H9 (cell line): ENCODE data around the gene KLK11. TPM values are rescaled to one million over a fixed set of nuclear protein-coding genes. Genes with fewer than 3 reads are reported as not detected.

Experiments
- DNase-seq: peaks from one replicate; pipeline ENCODE4 v3.0.0-alpha.2; 2017
- H2AFZ ChIP-seq: one replicate; pipeline ENCODE4 v1.6.1; 2013; ENCODE audit warnings: mild to moderate bottlenecking, low read length, control low read depth, moderate library complexity
- H2AK5ac ChIP-seq: 2 replicates; pipeline ENCODE4 v1.6.1; 2013; ENCODE audit warnings: low read length, control low read depth, mixed read lengths; ENCODE audit not compliant: insufficient read length
- H2BK120ac ChIP-seq: one replicate; pipeline ENCODE4 v1.6.1; 2013; ENCODE audit warnings: low read depth, mild to moderate bottlenecking, low read length, control low read depth, inconsistent platforms; ENCODE audit not compliant: poor library complexity, severe bottlenecking
- H2BK12ac ChIP-seq: 2 replicates; pipeline ENCODE4 v1.6.1; 2013; ENCODE audit warnings: low read length, control low read depth, mixed read lengths, low read depth; ENCODE audit not compliant: insufficient read length
- H2BK15ac ChIP-seq: 2 replicates; pipeline ENCODE4 v1.6.1; 2013; ENCODE audit warnings: low read depth, low read length, control low read depth
- H2BK20ac ChIP-seq: one replicate; pipeline ENCODE4 v1.6.1; 2013; ENCODE audit warnings: low read depth, mild to moderate bottlenecking, low read length, control low read depth, inconsistent platforms; ENCODE audit not compliant: poor library complexity, severe bottlenecking
- H2BK5ac ChIP-seq: 2 replicates; pipeline ENCODE4 v1.6.1; 2013; ENCODE audit warnings: low read length, control low read depth, mixed read lengths; ENCODE audit not compliant: insufficient read length
- H3K14ac ChIP-seq: 2 replicates; pipeline ENCODE4 v1.6.1; 2013; ENCODE audit warnings: low read length, control low read depth; ENCODE audit not compliant: insufficient read depth
- H3K18ac ChIP-seq: 2 replicates; pipeline ENCODE4 v1.6.1; 2013; ENCODE audit warnings: low read depth, mild to moderate bottlenecking, mixed read lengths, low read length, control low read depth; ENCODE audit not compliant: insufficient read length
- H3K23ac ChIP-seq: 2 replicates; pipeline ENCODE4 v1.6.1; 2013; ENCODE audit warnings: low read length, control low read depth, mixed read lengths, low read depth; ENCODE audit not compliant: insufficient read length
- H3K23me2 ChIP-seq: 2 replicates; pipeline ENCODE4 v1.6.1; 2013; ENCODE audit warnings: low read depth, mild to moderate bottlenecking, mixed read lengths, low read length, control low read depth; ENCODE audit not compliant: insufficient read length, poor library complexity, severe bottlenecking
- H3K27ac ChIP-seq: 2 replicates; pipeline ENCODE4 v1.5.1; 2013; ENCODE audit warnings: low read length, control low read depth, mixed read lengths, low read depth; ENCODE audit not compliant: insufficient read length
- H3K27me3 ChIP-seq: 2 replicates; pipeline ENCODE4 v1.6.1; 2013; ENCODE audit warnings: low read length, control low read depth, inconsistent platforms; ENCODE audit not compliant: insufficient read depth
- H3K4ac ChIP-seq: 2 replicates; pipeline ENCODE4 v1.6.1; 2013; ENCODE audit warnings: low read depth, mild to moderate bottlenecking, control low read depth, inconsistent platforms, low read length, moderate library complexity
- H3K4me1 ChIP-seq: 2 replicates; pipeline ENCODE4 v1.6.1; 2013; ENCODE audit warnings: low read length, control low read depth, inconsistent platforms; ENCODE audit not compliant: insufficient read depth
- H3K4me2 ChIP-seq: 2 replicates; pipeline ENCODE4 v1.6.1; 2013; ENCODE audit warnings: low read length, control low read depth, mixed read lengths; ENCODE audit not compliant: insufficient read length, insufficient read depth
- H3K56ac ChIP-seq: 2 replicates; pipeline ENCODE4 v1.6.1; 2013; ENCODE audit warnings: low read depth, mild to moderate bottlenecking, mixed read lengths, low read length, control low read depth; ENCODE audit not compliant: insufficient read length
- H3K79me1 ChIP-seq: 2 replicates; pipeline ENCODE4 v1.6.1; 2013; ENCODE audit warnings: low read depth, mild to moderate bottlenecking, moderate library complexity, low read length, control low read depth, inconsistent platforms; ENCODE audit not compliant: insufficient read depth, poor library complexity, severe bottlenecking
- H3K79me2 ChIP-seq: 2 replicates; pipeline ENCODE4 v1.6.1; 2013; ENCODE audit warnings: low read length, control low read depth, inconsistent platforms; ENCODE audit not compliant: insufficient read depth
- H3K9ac ChIP-seq: 2 replicates; pipeline ENCODE4 v1.6.1; 2013; ENCODE audit warnings: low read length, control low read depth, mixed read lengths; ENCODE audit not compliant: insufficient read length; ENCODE audit errors: extremely low read depth
- H3K9me3 ChIP-seq: one replicate; pipeline ENCODE4 v1.6.1; 2013; ENCODE audit warnings: low read depth, low read length, inconsistent platforms; ENCODE audit not compliant: control insufficient read depth
- H3T11ph ChIP-seq: one replicate; pipeline ENCODE4 v1.6.1; 2013; ENCODE audit warnings: mild to moderate bottlenecking, low read length, control low read depth, inconsistent platforms
- H4K20me1 ChIP-seq: one replicate; pipeline ENCODE4 v1.6.1; 2013; ENCODE audit not compliant: control insufficient read depth, insufficient read length, insufficient read depth
- H4K5ac ChIP-seq: 2 replicates; pipeline ENCODE4 v1.6.1; 2013; ENCODE audit warnings: low read depth, mild to moderate bottlenecking, mixed read lengths, low read length, control low read depth; ENCODE audit not compliant: insufficient read length
- H4K8ac ChIP-seq: replicated peaks from 2 replicates; pipeline ENCODE4 v1.6.1; 2013; ENCODE audit warnings: low read length, control low read depth, mixed read lengths, low read depth; ENCODE audit not compliant: insufficient read length
- H4K91ac ChIP-seq: 2 replicates; pipeline ENCODE4 v1.6.1; 2013; ENCODE audit warnings: low read depth, mild to moderate bottlenecking, moderate library complexity, mixed read lengths, low read length, control low read depth; ENCODE audit not compliant: insufficient read length
- H3K27ac Mint-ChIP-seq, 3 experiments: 2 replicates in 2 of 3; 3 replicates in 1 of 3; pipeline ENCODE4 v1.8.0; 2020 to 2021; ENCODE audit warnings: mixed read lengths in 3 of 3, mild to moderate bottlenecking in 1 of 3, moderate library complexity in 1 of 3
- H3K27me3 Mint-ChIP-seq: 2 replicates; pipeline ENCODE4 v1.8.0; 2021; ENCODE audit warnings: low read depth, mild to moderate bottlenecking, moderate library complexity, mixed read lengths
- H3K36me3 Mint-ChIP-seq, 3 experiments: 2 replicates in 2 of 3; 3 replicates in 1 of 3; pipeline ENCODE4 v1.8.0; 2020 to 2021; ENCODE audit warnings: low read depth in 3 of 3, mixed read lengths in 3 of 3; ENCODE audit not compliant: insufficient read depth in 1 of 3
- H3K4me1 Mint-ChIP-seq, 2 experiments: 2 replicates each; pipeline ENCODE4 v1.8.0; 2020; ENCODE audit warnings: mixed read lengths in 2 of 2
- H3K4me3 Mint-ChIP-seq, 2 experiments: 2 replicates in 1 of 2; 3 replicates in 1 of 2; pipeline ENCODE4 v1.8.0; 2020 to 2021; ENCODE audit warnings: mild to moderate bottlenecking in 2 of 2, mixed read lengths in 2 of 2, moderate library complexity in 1 of 2
- H3K9me3 Mint-ChIP-seq, 2 experiments: 2 replicates in 1 of 2; 3 replicates in 1 of 2; pipeline ENCODE4 v1.8.0; 2020; ENCODE audit warnings: mild to moderate bottlenecking in 2 of 2, mixed read lengths in 2 of 2, moderate library complexity in 1 of 2
- CTCF ChIP-seq: fragments of 200-600 bp; sonication (generic); conservative IDR thresholded peaks from 3 replicates; pipeline ENCODE4 v1.8.0; 2021; ENCODE audit warnings: antibody characterized with exemption, mild to moderate bottlenecking
- WGBS: extraction: QIAGEN DNeasy Blood & Tissue Kit; methylation state at CpG from one replicate; pipeline ENCODE4 v1.1.7; 2013; ENCODE audit warnings: missing lambda C conversion rate, low lambda C conversion rate, mixed read lengths; ENCODE audit not compliant: insufficient read length; ENCODE audit errors: extremely low coverage; 5-methylcytosine and 5-hydroxymethylcytosine counted together
- total RNA-seq: library from RNA; stranded (reverse); gene quantifications from 2 replicates; pipeline ENCODE4 v1.2.1, GENCODE V29; 2021

Gene KLK11
- total RNA-seq, 1 experiment from 2014 or later = not detected

GRCh38 chr19:51001515-51001914, 24.9 kb downstream of the KLK11 start, which contains the start of gene KLK8:
Gene KLK8, minus strand, starts transcription at chr19:51001604. Its CDS starts 437 bp downstream, at chr19:51001167.
- H3K4me2 ChIP-seq = peak within 1 kb of the TSS; percentile 76

More at GRCh38 chr19:51001515-51001914, 24.9 kb downstream of the KLK11 start, which contains the start of gene KLK8:
- H3K9me3 Mint-ChIP-seq = no peaks in the 10 kb centered on the region; a peak in 1 of 5 replicates
- no peaks in the 10 kb centered on the region for H3K79me1 ChIP-seq
- H3K4me1 Mint-ChIP-seq = peaks cover 25 to 40% of the 10 kb centered on the region in 2 experiments
- peak within 1 kb of the TSS; percentile 14 to 60; a peak in 3 of 5 replicates for H3K4me3 Mint-ChIP-seq
- peak within 1 kb of the TSS; percentile 46 for H3K9ac ChIP-seq
- H4K8ac ChIP-seq = no peak within 1 kb of the TSS
- no peak within 1 kb of the TSS for H2BK120ac ChIP-seq
- 0 out of 2 replicates have a peak, but pooled peaks cover 4% of the 10 kb centered on the region for H3K4me1 ChIP-seq
- no peak within 1 kb of the TSS for H2BK12ac ChIP-seq
- peak within 1 kb of the TSS; percentile 28 to 92 (median 81); a peak in 5 of 7 replicates for H3K27ac Mint-ChIP-seq
- WGBS = no CpG with 5 or more reads among the region's 7 CpGs
- H4K5ac ChIP-seq = no peak within 1 kb of the TSS
- no peak for TF ChIP-seq CTCF
- H3K23ac ChIP-seq = no peak within 1 kb of the TSS
- H3K56ac ChIP-seq = no peak within 1 kb of the TSS
- no peak within 1 kb of the TSS for H2AFZ ChIP-seq
- H2BK15ac ChIP-seq = 0 out of 2 replicates have a peak within 1 kb of the TSS, but pooled peaks have one; percentile 16
- H2AK5ac ChIP-seq = no peak within 1 kb of the TSS
- H4K91ac ChIP-seq = peak within 1 kb of the TSS; percentile 5
- peak within 1 kb of the TSS; percentile 51 for H3K18ac ChIP-seq
- DNase-seq = peak; percentile 76
- H2BK5ac ChIP-seq = no peak within 1 kb of the TSS
- H3K23me2 ChIP-seq = peaks cover 6% of the 10 kb centered on the region
- peak within 1 kb of the TSS; percentile 14 for H3K27ac ChIP-seq
- no peaks in the 10 kb centered on the region for H4K20me1 ChIP-seq
- H3K36me3 Mint-ChIP-seq = no peaks in the 10 kb centered on the region
- peak within 1 kb of the TSS; percentile 29 for H2BK20ac ChIP-seq
- H3K14ac ChIP-seq = peak within 1 kb of the TSS; percentile 77
- no peaks in the 10 kb centered on the region for H3K9me3 ChIP-seq
- no peaks in the 10 kb centered on the region for H3K79me2 ChIP-seq
- H3K4ac ChIP-seq = no peak within 1 kb of the TSS
- H3T11ph ChIP-seq = no peak within 1 kb of the TSS
- H3K27me3 Mint-ChIP-seq = peaks cover 41% of the 10 kb centered on the region
- no peaks in the 10 kb centered on the region for H3K27me3 ChIP-seq
